Endothelial cell of umbilical vein (primary cell): ENCODE data around the gene ETHE1. TPM values are rescaled to one million over a fixed set of nuclear protein-coding genes. Genes with fewer than 3 reads are reported as not detected.

Source experiments
- BruUV-seq: library from RNA; stranded (reverse); fragments of 400-500 nt; replicated peaks from 2 replicates; lab custom pipeline; 2021; lab: Mats Ljungman, UMichigan
- CTCF ChIA-PET: fragments of 300-600, 350-600 bp; sonication (Branson Sonifier 250); formaldehyde crosslinking; loops from one replicate; lab custom pipeline; 2021; ENCODE audit warnings: antibody characterized with exemption, inconsistent platforms; lab: Charles Lee
- POLR2A ChIA-PET: fragments of 300-600, 350-600 bp; sonication (Branson Sonifier 250); formaldehyde crosslinking; loops from one replicate; lab custom pipeline; 2021; ENCODE audit warnings: antibody characterized with exemption, inconsistent platforms; lab: Charles Lee
- DNase-seq: peaks from one replicate; pipeline ENCODE4 v3.0.0-alpha.2; 2011; ENCODE audit warnings: low read depth, low spot score
- FAIRE-seq: peaks from 2 replicates; lab custom pipeline; 2011; peaks lifted over from hg19 to GRCh38; lab: Jason Lieb, UNC
- H2AFZ ChIP-seq: 2 replicates; pipeline ENCODE4 v1.6.0; 2012; ENCODE audit warnings: low read depth, low read length, control low read depth, inconsistent platforms
- H3K27ac ChIP-seq: 2 replicates; pipeline ENCODE4 v1.5.1; 2011; ENCODE audit warnings: low read depth, mild to moderate bottlenecking, control low read depth, low read length, moderate library complexity; ENCODE audit not compliant: insufficient read depth
- H3K27me3 ChIP-seq, 2 experiments: 2 replicates each; pipeline versions ENCODE4 v1.6.0 to v1.6.1; 2011; ENCODE audit warnings: low read length in 2 of 2, mixed read lengths in 1 of 2; ENCODE audit not compliant: control insufficient read depth in 2 of 2, insufficient read depth in 2 of 2
- H3K36me3 ChIP-seq, 2 experiments: 2 replicates in 1 of 2; 3 replicates in 1 of 2; pipeline ENCODE4 v1.5.1; 2011; ENCODE audit warnings: low read length in 2 of 2, mild to moderate bottlenecking in 1 of 2, moderate library complexity in 1 of 2; ENCODE audit not compliant: control insufficient read depth in 2 of 2, insufficient read depth in 2 of 2; ENCODE audit errors: extremely low read depth in 1 of 2
- H3K4me1 ChIP-seq: 3 replicates; pipeline ENCODE4 v1.5.1; 2011; ENCODE audit warnings: mild to moderate bottlenecking, low read length; ENCODE audit not compliant: control insufficient read depth, insufficient read depth; ENCODE audit errors: extremely low read depth
- H3K4me2 ChIP-seq: 2 replicates; pipeline ENCODE4 v1.6.1; 2011; ENCODE audit warnings: low read length, control low read depth, mixed read lengths; ENCODE audit not compliant: insufficient read depth
- H3K4me3 ChIP-seq, 3 experiments: fragments of 200-600 bp in 1 of 3; sonication (generic), shearing (Covaris generic) in 1 of 3; replicated peaks in 1 of 3; 2 replicates each; pipeline ENCODE4 v1.5.1; 2011 to 2016; ENCODE audit warnings: control low read depth in 3 of 3, low read length in 3 of 3, mild to moderate bottlenecking in 2 of 3, inconsistent platforms in 1 of 3, low read depth in 1 of 3, moderate library complexity in 1 of 3; ENCODE audit not compliant: insufficient read depth in 1 of 3
- H3K79me2 ChIP-seq: 2 replicates; pipeline ENCODE4 v1.6.0; 2012; ENCODE audit warnings: low read length, inconsistent platforms; ENCODE audit not compliant: control insufficient read depth, insufficient read depth
- H3K9ac ChIP-seq: replicated peaks from 2 replicates; pipeline ENCODE3; 2011; ENCODE audit warnings: low read length, control low read depth; ENCODE audit not compliant: insufficient read depth; ENCODE audit errors: extremely low read depth
- H3K9me1 ChIP-seq: replicated peaks from 3 replicates; pipeline ENCODE4 v1.6.0; 2011; ENCODE audit warnings: mild to moderate bottlenecking, low read length; ENCODE audit not compliant: control insufficient read depth, insufficient read depth; ENCODE audit errors: extremely low read depth
- H3K9me3 ChIP-seq: replicated peaks from 2 replicates; pipeline ENCODE4 v1.5.1; 2012; ENCODE audit warnings: low read length, inconsistent platforms; ENCODE audit not compliant: control insufficient read depth, insufficient read depth
- H4K20me1 ChIP-seq: replicated peaks from 2 replicates; pipeline ENCODE3; 2011; ENCODE audit warnings: mild to moderate bottlenecking, low read length; ENCODE audit not compliant: control insufficient read depth, insufficient read depth; ENCODE audit errors: extremely low read depth
- CTCF ChIP-seq, 2 donors: IDR thresholded peaks; 1 replicate in 1 of 2; 2 replicates in 1 of 2; pipeline ENCODE4 v1.5.1; 2011; ENCODE audit warnings: low read length in 2 of 2, mild to moderate bottlenecking in 2 of 2, moderate library complexity in 2 of 2, control low read depth in 1 of 2, inconsistent platforms in 1 of 2, low read depth in 1 of 2; ENCODE audit not compliant: insufficient read depth in 1 of 2; ENCODE audit errors: extremely low read depth in 1 of 2
- EZH2 ChIP-seq: IDR thresholded peaks from 2 replicates; pipeline ENCODE4 v1.6.1; 2012; ENCODE audit warnings: borderline replicate concordance, low read depth, mild to moderate bottlenecking, moderate library complexity, low read length, inconsistent platforms; ENCODE audit not compliant: severe bottlenecking
- FOS ChIP-seq: IDR thresholded peaks from 2 replicates; pipeline ENCODE4 v1.6.1; 2011; ENCODE audit warnings: mild to moderate bottlenecking, low read length, moderate library complexity, borderline replicate concordance; ENCODE audit not compliant: insufficient read depth
- GATA2 ChIP-seq: IDR thresholded peaks from 2 replicates; pipeline ENCODE4 v1.7.0; 2011; ENCODE audit warnings: low read depth, mild to moderate bottlenecking, moderate library complexity, mixed read lengths, low read length; ENCODE audit not compliant: insufficient read length, insufficient read depth
- JUN ChIP-seq: IDR thresholded peaks from 2 replicates; pipeline ENCODE4 v1.6.1; 2011; ENCODE audit warnings: borderline replicate concordance, low read depth; ENCODE audit not compliant: insufficient read length, insufficient read depth
- MAX ChIP-seq: IDR thresholded peaks from 2 replicates; pipeline ENCODE4 v1.6.1; 2011; ENCODE audit not compliant: insufficient read depth, insufficient read length
- MYC ChIP-seq: IDR thresholded peaks from one replicate; pipeline ENCODE4 v1.6.1; 2011; ENCODE audit warnings: mild to moderate bottlenecking, low read depth, low read length
- POLR2A ChIP-seq: IDR thresholded peaks from 2 replicates; pipeline ENCODE4 v1.6.1; 2012; ENCODE audit warnings: low read depth, mild to moderate bottlenecking, control low read depth, low read length
- POLR2AphosphoS5 ChIP-seq: IDR thresholded peaks from 2 replicates; pipeline ENCODE4 v1.6.1; 2012; ENCODE audit warnings: low read depth, mild to moderate bottlenecking, control low read depth, low read length, moderate library complexity; ENCODE audit not compliant: insufficient read depth
- dilution Hi-C: fragments of 300-500 bp; cut with MboI; formaldehyde crosslinking; loops from one replicate; pipeline ENCODE4 v1.15.0; 2019; ENCODE audit warnings: low sequenced_read_pairs; ENCODE audit not compliant: extremely low pct_ligation_motif_present
- intact Hi-C: fragments of 100-400 bp; cut with micrococcal nuclease; formaldehyde crosslinking; loops from one replicate; pipeline ENCODE4 v1.10.0; 2022
- polyA plus RNA-seq, 4 experiments: library from polyadenylated mRNA; depleted of rRNA in 3 of 4; stranded (reverse) in 3 of 4; unstranded in 1 of 4; fragments of >200 nt; gene quantifications; 2 replicates each; pipeline versions ENCODE4 v1.2.1 to v1.2.3, GENCODE V29; 2011 to 2012; ENCODE audit warnings: missing spikeins in 1 of 4
- total RNA-seq: library from RNA; stranded (reverse); gene quantifications from 2 replicates; pipeline ENCODE4 v1.2.3, GENCODE V29; 2021

The ETHE1 gene
- total and polyA plus RNA-seq, 2 donors (not counting 3 experiments of a cell fraction or from before 2014, with no cell fraction given): 34.5 to 124 TPM

- Histone ChIP-seq H3K4me3 (no peak overlapping the region), H3K9me3 (no peaks in the 10 kb centered on the region), H3K27ac (no peak overlapping the region), H3K9ac (no peak overlapping the region), H2AFZ (no peak overlapping the region), H3K27me3 (no peaks in the 10 kb centered on the region), H3K4me2 (no peak overlapping the region), H3K36me3 (peaks cover 2 to 31% of the 10 kb centered on the region in 2 experiments), H3K9me1 (no peaks in the 10 kb centered on the region), H4K20me1 (no peaks in the 10 kb centered on the region), H3K4me1 (no peaks in the 10 kb centered on the region), H3K79me2 (no peaks in the 10 kb centered on the region)
- FAIRE-seq (no peak), DNase-seq (no peak)
- CTCF ChIA-PET: interaction anchor here (4.1 to 6.6 kb wide), 2 partner anchors 17 to 43 kb away, joined by 69 to 158 read pairs; partner anchors contain the start of genes IRGQ, ZNF575 and ZNF576
- POLR2A ChIA-PET: no interaction called here
- intact Hi-C loops (no loop called here), dilution Hi-C loops (no loop called here)
- no peak for TF ChIP-seq EZH2
- TF ChIP-seq MAX: no peak
- no peak for TF ChIP-seq JUN
- TF ChIP-seq MYC: no peak
- TF ChIP-seq GATA2: no peak
- TF ChIP-seq FOS: no peak
- TF ChIP-seq CTCF (IDR thresholded peaks at IDR 0.05; ENCODE audit: extremely low read depth in 1 of 2, insufficient read depth in 1 of 2, low read depth in 1 of 2, low read length in 2 of 2): no peak
- TF ChIP-seq POLR2A: no peak
- TF ChIP-seq POLR2AphosphoS5: no peak
- BruUV-seq: no TSS peak
Observed at GRCh38 chr19:43552616-43553015, 25.6 kb upstream of the ETHE1 start.
